DMS153 treated with DMSO at 0.1 percent for 48 hours (cell line): ENCODE results near the gene JARID2.
A peak's percentile ranks its signal among the peaks of the same experiment; 100 is the strongest.

Experiments
- DNase-seq: peaks from one replicate; lab custom pipeline; 2025; ENCODE audit not compliant: unreplicated experiment; lab: John Stamatoyannopoulos, UW

JARID2 gene

DNA sequence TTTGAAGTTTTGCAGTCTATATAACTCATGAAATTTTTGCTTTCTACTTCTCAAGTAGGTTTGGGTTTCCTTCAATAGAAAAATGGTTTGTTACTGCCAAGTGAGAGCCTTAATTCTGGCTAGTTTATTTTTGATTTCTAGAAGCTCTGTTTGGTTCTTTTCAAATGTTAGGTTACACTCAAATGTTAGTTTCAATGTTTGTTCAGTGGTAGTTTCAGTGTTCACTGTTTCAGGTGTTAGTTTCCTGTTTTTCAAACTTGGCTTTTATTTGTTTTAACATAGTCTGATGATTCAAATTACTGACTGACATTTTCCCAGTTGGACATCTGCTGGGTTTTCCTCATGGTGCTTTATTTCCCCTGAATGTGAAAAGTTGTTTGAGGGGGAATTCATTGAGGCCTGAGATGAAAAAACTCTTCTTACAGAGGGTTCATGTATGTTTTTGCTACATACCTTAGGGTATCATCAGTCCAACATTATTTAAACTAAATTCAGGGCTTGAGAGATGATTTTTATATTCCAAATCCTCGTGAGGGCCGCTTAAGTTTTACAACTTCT, 189.0 kb downstream of the JARID2 start:
- no peak for DNase-seq

DNA sequence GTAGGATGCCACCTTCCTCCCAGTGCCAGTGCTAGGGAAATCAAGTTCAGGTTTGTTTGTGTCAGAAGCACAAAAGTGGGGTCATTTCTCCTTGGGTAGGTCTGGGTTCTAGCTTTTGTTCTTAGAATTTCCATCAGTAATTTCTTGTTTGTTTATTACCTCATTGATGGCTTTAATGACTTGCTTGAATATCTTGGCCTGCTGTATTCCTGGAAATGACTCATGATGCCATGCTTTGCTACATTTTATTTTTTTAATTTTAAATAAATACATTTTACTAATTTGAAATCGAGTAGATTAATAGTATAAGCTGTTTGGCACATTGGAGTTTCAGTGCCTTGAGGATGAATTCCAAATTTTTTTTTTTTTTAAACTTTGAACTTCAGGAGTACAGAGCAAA, 189.6 kb downstream of the JARID2 start:
- no peak for DNase-seq

- no peak for DNase-seq
Measured at GRCh38 chr6:15436451-15436850, 190.6 kb downstream of the JARID2 start.

GRCh38 chr6:15437090-15437635, 191.3 kb downstream of the JARID2 start:
- no peak for DNase-seq

DNA sequence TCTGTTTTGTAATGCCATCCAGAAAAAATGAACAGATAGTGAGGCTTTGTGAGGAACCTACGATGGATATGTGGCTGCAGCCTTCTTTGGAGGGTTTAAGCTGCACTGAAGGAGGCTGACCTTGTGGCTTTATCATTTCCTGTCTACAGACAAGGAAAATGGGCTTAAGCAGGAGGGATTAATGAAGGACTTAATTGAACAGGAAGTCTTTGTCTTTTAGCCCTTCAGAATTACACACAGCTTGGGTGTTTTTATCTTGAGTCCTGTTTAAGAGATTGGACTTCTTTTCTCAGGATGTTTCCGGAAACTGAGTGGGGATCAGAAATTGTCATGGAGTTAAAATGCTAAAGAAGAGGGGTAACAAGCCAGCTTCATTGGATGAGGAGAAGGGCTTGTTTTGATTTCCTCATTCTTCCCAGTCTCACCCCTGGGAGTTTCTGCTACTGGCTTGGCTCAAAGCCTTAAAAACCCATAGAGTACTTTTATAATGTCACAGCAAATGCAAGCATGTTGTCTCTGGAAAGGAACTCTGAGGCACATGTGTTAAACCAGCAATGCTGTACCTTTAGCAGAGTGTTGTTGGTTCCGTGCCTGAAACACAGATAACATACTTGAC, 193.6 kb downstream of the JARID2 start:
- DNase-seq: no peak

GRCh38 chr6:15440040-15440439, 194.2 kb downstream of the JARID2 start:
- DNase-seq: no peak

- peak; percentile 67 for DNase-seq
Measured at GRCh38 chr6:15441215-15441868, 195.5 kb downstream of the JARID2 start.

DNA sequence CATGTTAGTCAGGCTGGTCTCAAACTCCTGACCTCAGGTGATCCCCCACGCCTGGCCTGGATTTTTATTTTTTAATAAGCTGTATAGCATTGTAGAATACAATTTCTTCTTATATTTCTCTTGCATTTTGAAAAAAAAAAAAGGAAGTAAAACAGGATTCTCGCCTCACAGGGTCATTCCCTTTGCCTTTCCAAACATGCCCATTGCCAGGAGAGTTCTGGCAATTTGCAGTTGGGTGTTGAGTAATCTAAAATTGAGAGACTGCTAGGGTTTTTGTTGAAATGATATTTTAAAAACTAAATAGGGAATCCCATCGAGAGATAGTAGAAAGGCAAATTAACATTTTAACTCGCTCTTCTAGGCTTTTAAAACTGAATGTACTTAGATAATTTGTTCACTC, 196.1 kb downstream of the JARID2 start:
- no peak for DNase-seq

DNA sequence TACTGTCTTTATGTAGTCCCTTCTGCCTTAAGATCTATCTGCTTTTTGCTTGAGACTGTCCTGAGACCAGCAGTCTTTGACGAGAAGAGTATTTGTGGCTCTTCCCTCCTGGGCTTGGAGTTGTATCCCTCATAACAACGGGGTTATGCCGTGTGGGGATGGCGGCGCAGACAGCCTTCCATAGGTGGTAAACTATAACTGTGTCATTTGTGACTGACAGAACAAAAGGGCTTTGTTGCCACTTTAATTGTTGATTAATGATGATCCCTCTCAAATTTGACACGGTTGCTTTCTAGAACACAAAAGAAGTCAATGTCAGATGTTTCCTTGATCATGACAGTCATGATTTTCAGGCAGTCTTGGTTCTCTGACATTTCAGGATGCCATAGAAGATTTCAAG, 196.6 kb downstream of the JARID2 start:
- DNase-seq: no peak

GRCh38 chr6:15443119-15443830, 197.4 kb downstream of the JARID2 start:
- no peak for DNase-seq

- no peak for DNase-seq
Measured at GRCh38 chr6:15444081-15444731, 198.3 kb downstream of the JARID2 start.

GRCh38 chr6:15444881-15445280, 199.0 kb downstream of the JARID2 start:
- peak; percentile 33 for DNase-seq

DNA sequence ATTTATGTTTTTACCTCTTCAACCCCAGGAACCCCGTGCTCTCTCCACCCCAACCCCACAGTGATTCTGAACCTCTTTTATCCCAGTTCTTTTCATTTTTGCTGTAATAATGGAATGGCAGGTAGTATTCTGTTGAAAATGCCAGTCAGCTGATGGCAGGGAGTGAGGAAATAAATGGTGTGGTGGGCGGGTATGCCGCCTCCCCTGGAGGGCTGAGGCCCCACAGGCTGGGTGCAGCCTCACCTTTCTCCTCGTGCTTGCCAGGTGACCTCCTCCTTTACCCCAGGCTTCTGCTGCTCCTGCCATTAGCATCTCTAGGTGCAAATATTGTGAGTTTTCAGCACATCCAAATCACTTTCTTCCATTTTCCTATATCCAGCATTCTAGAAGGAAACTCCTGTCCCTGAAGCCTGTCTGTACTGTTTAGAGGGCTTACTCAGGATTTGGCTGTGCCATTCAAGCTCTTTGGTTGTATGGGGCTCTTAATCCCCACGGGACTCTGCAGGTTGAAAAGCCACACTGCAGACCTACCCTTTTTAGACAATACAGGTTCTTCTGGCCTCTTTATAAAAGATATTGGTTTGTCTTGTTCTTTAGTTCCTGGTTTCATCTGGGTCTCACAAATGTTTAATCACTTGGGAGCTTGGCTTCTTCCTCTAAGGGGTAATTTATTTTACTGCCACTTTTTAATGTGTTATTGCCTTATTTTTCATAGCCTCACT, 201.8 kb downstream of the JARID2 start:
- DNase-seq: peak; percentile 46

DNA sequence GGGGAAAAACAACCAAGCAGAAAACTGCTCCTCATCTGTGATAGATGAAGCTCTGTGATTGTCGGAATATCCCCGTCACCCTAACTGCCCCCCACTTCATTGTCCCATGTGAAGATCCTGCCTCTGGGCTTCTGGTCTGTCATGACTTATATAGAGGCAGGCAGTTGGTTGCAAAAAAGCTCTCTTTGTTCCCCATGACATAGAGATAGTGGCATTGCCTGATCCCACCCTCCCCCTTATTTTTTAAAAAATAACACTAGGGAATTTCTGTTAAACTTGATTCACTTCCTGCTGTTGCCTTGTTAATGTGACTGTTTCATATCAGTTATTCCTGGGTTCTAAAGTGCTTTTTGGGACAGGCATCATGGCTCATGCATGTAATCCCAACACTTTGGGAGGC, 203.1 kb downstream of the JARID2 start:
- DNase-seq: no peak

- DNase-seq: no peak
Measured at GRCh38 chr6:15451738-15452137, 205.9 kb downstream of the JARID2 start.

DNA sequence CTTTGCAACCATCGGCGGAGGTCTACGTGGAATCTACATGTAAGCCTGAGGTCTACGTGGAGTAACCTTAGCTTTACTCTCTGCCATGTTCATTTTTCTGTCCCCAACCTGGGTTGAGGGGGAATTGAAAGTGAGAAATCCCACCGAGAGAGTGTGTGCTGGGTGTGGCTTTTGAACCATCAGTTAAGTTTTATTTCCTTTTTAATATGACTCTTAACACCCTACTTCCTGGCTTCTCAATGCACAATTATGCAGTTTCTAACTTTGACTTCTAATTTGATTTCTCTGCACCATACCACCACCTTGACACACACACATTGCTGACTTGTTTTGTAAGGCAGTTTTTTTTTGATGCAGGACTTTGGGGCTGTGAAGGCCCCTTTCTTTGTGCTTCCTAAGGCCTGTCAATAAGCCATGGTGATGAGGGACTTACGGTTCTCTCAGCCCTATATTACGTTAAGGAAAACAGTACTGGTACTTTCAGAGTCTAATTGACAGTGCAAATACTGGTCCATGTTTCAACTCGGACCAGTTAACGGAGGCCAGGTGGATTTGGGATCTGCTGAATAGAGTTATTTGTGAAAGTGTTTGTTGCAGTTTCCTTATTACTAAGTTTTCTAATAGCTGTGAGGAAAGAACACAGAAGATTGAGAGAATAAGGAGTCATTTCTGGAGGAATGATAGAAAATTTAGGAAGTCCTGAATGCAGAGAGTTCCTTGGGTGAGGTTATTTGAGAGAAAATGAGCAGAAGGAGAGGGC, 206.5 kb downstream of the JARID2 start:
- no peak for DNase-seq

- no peak for DNase-seq
Measured at GRCh38 chr6:15453186-15453585, 207.3 kb downstream of the JARID2 start.

DNA sequence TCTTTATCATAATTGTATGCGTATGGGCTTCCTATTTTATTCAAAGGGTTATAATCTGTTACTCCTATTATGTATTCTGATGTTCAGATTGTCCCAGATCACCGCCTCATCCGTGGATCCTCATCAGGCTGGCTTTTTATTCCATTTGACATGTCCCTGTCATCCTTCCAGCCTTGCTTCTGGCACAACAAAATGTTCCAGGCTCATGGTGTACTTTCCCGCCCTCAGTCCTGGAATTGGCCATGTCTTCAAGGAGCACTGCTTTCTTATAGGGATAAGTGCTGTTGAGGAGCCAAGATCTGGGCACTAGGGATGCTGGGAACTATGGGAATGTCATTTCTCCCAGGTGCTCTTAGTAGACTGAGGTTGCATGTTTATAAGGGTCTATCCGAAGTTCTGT, 207.8 kb downstream of the JARID2 start:
- no peak for DNase-seq

DNA sequence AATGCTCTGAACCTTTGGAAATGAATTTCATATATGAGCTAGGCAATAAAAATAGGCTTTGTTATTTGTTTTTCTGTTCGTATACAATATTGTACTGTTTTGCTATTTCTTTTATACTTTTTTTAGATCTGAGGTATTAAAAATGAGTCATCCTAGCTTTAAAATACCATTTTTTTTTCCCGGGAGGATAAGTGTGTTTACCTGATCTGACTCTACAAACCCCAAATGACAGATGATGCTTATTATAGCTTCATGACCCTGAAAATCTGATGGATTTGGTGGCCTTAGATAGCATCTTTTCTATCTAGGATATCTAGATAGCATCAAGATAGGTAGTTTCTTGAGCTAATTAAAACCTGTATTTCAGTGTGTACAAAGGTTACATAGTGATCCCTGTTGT, 210.6 kb downstream of the JARID2 start:
- no peak for DNase-seq

DNA sequence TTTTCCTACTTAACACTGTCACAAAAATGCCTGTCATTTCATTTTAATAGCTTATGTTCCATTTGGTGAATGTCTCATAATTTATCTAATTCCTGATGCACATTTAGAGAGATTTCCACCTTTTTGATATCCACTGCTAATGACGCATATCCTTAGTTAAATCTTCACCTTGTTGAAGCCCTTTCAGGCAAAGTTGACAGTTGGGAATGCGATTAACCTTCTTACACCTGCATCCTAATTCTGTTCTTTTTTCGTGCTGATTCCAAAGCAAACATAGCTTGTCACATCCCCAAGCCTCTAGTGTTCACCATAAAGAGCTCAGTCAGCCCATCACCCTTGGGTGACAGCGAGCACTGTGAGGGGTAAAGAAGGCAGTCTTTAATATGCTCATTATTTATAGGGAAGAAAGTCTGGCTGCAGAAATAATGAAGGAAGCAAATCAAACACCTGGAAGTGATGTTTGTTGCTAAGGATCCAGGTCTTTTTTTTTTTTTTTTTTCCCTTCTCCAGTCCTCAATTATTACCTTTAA, 211.3 kb downstream of the JARID2 start:
- DNase-seq: no peak
